Natural killer cell (primary cell): ENCODE measurements around the gene UNK. TPM values are rescaled to one million over a fixed set of nuclear protein-coding genes. Genes with fewer than 3 reads are reported as not detected.

Experiments used
- ATAC-seq, 3 donors: fragments of 150-1000 bp in 2 of 3; fragments of 200-7000 bp in 1 of 3; cut with Tn5 transposase; 1 replicate in 1 of 3; 2 replicates in 2 of 3; pipeline ENCODE4 v1.10.0; 2021; ENCODE audit warnings: mild to moderate bottlenecking in 2 of 3, moderate library complexity in 2 of 3
- DNase-seq, 2 donors: peaks; one replicate each; pipeline versions ENCODE4 v3.0.0 to v3.0.0-alpha.2; 2013 to 2021; ENCODE audit warnings: mixed read lengths in 1 of 2
- H3K27ac ChIP-seq: one replicate; pipeline ENCODE4 v1.5.1; 2013; ENCODE audit warnings: mild to moderate bottlenecking, low read length
- H3K27me3 ChIP-seq: one replicate; pipeline ENCODE4 v1.6.1; 2013; ENCODE audit warnings: low read length; ENCODE audit not compliant: control insufficient read depth, insufficient read depth
- H3K36me3 ChIP-seq: one replicate; pipeline ENCODE4 v1.6.1; 2013; ENCODE audit warnings: low read length; ENCODE audit not compliant: control insufficient read depth, insufficient read depth
- H3K4me1 ChIP-seq: one replicate; pipeline ENCODE4 v1.6.1; 2013; ENCODE audit warnings: low read length; ENCODE audit not compliant: control insufficient read depth, insufficient read depth
- H3K4me3 ChIP-seq: one replicate; pipeline ENCODE4 v1.5.1; 2013; ENCODE audit warnings: low read length
- H3K9me3 ChIP-seq: one replicate; pipeline ENCODE4 v1.6.1; 2013; ENCODE audit warnings: low read length; ENCODE audit not compliant: control insufficient read depth, insufficient read depth
- H3K27ac Mint-ChIP-seq, 2 donors: one replicate each; pipeline ENCODE4 v1.8.0; 2022; ENCODE audit warnings: mild to moderate bottlenecking in 2 of 2, mixed read lengths in 2 of 2, moderate library complexity in 1 of 2
- H3K27me3 Mint-ChIP-seq, 2 donors: one replicate each; pipeline ENCODE4 v1.8.0; 2022; ENCODE audit warnings: low read depth in 2 of 2, mixed read lengths in 2 of 2
- H3K36me3 Mint-ChIP-seq: one replicate; pipeline ENCODE4 v1.8.0; 2022; ENCODE audit warnings: mixed read lengths
- H3K4me1 Mint-ChIP-seq, 2 donors: one replicate each; pipeline ENCODE4 v1.8.0; 2022; ENCODE audit warnings: mixed read lengths in 2 of 2
- H3K4me3 Mint-ChIP-seq: one replicate; pipeline ENCODE4 v1.8.0; 2022; ENCODE audit warnings: mild to moderate bottlenecking, moderate library complexity, mixed read lengths
- H3K9me3 Mint-ChIP-seq, 2 donors: one replicate each; pipeline ENCODE4 v1.8.0; 2022; ENCODE audit warnings: mixed read lengths in 2 of 2
- CTCF ChIP-seq: fragments of 200-600 bp; IDR thresholded peaks from one replicate; pipeline ENCODE4 v1.8.0; 2022; ENCODE audit warnings: antibody characterized with exemption
- WGBS: methylation state at CpG from one replicate; pipeline ENCODE4 v1.1.7; 2013; ENCODE audit warnings: missing lambda C conversion rate; ENCODE audit not compliant: insufficient coverage; 5-methylcytosine and 5-hydroxymethylcytosine counted together
- intact Hi-C: fragments of 100-400 bp; cut with micrococcal nuclease; formaldehyde crosslinking; loops from one replicate; pipeline ENCODE4 v1.14.2; 2022
- total RNA-seq, 4 donors: library from RNA; stranded (reverse); fragments of 120-200 nt in 1 of 4; gene quantifications; one replicate each; pipeline versions ENCODE4 v1.2.3 to v1.2.4, GENCODE V29; 2013 to 2022

UNK gene
- total RNA-seq, 3 donors from 2014 or later (not counting 1 experiment from before 2014, with no cell fraction given) = 44.2 to 51.3 (median 44.5) TPM

GRCh38 chr17:75842963-75843576 is 58.5 kb downstream of the UNK start:
- H3K4me3 ChIP-seq = peak overlapping the region; percentile 84
- no peaks in the 10 kb centered on the region for H3K27me3 Mint-ChIP-seq
- TF ChIP-seq CTCF = no peak
- ATAC-seq (peak in 2 of 3 donors; percentile 22 to 23), DNase-seq (peak in 1 of 2 donors; percentile 64)
- intact Hi-C loops = loop anchor here (5.0 kb wide), 1 partner anchor 66 kb away; a partner anchor contains a TSS
- H3K4me1 ChIP-seq = peaks cover 42% of the 10 kb centered on the region
- peaks cover 55% of the 10 kb centered on the region for H3K36me3 ChIP-seq
- H3K27me3 ChIP-seq = no peaks in the 10 kb centered on the region
- no peaks in the 10 kb centered on the region for H3K9me3 ChIP-seq
- H3K27ac ChIP-seq = peak overlapping the region; percentile 95
- H3K36me3 Mint-ChIP-seq = no peaks in the 10 kb centered on the region
- peak overlapping the region; percentile 93 for H3K4me3 Mint-ChIP-seq
- H3K4me1 Mint-ChIP-seq = peaks cover 5 to 20% of the 10 kb centered on the region in 2 donors
- H3K9me3 Mint-ChIP-seq = no peaks in the 10 kb centered on the region
- H3K27ac Mint-ChIP-seq = peak overlapping the region; percentile 86 to 94
- 16% methylated on average over 19 of the region's 22 CpGs for WGBS

- Mint-ChIP-seq H3K9me3 (no peaks in the 10 kb centered on the region), H3K36me3 (no peaks in the 10 kb centered on the region), H3K4me1 (peaks cover 10 to 27% of the 10 kb centered on the region in 2 donors), H3K4me3 (peak within 1 kb of the TSS; percentile 93), H3K27ac (peak within 1 kb of the TSS; percentile 86 to 94), H3K27me3 (no peaks in the 10 kb centered on the region)
- intact Hi-C loops = loop anchor here (5.0 kb wide), 1 partner anchor 67 kb away; a partner anchor contains a TSS
- ATAC-seq = peak; percentile 70 to 81 (median 70)
- H3K27ac ChIP-seq = peak within 1 kb of the TSS; percentile 95
- peak within 1 kb of the TSS; percentile 84 for H3K4me3 ChIP-seq
- 1% methylated on average over 31 of the region's 35 CpGs for WGBS
- peaks cover 49% of the 10 kb centered on the region for H3K4me1 ChIP-seq
- peaks cover 55% of the 10 kb centered on the region for H3K36me3 ChIP-seq
- TF ChIP-seq CTCF = no peak
- peak; percentile 65 to 79 for DNase-seq
- no peaks in the 10 kb centered on the region for H3K27me3 ChIP-seq
- no peaks in the 10 kb centered on the region for H3K9me3 ChIP-seq
Measured at GRCh38 chr17:75843577-75844529, 59.2 kb downstream of the UNK start, which contains the start of gene UNC13D. TSS of gene UNC13D (minus strand) at chr17:75844404. CDS start at chr17:75844337, 67 bp downstream.

- no peaks in the 10 kb centered on the region for H3K9me3 ChIP-seq
- peak overlapping the region; percentile 95 for H3K27ac ChIP-seq
- peaks cover 59% of the 10 kb centered on the region for H3K36me3 ChIP-seq
- no peaks in the 10 kb centered on the region for H3K27me3 ChIP-seq
- H3K27me3 Mint-ChIP-seq = no peaks in the 10 kb centered on the region
- TF ChIP-seq CTCF = no peak
- peak; percentile 6 to 15 (median 15) for ATAC-seq
- peaks cover 50% of the 10 kb centered on the region for H3K4me1 ChIP-seq
- WGBS = 10% methylated on average over 14 of the region's 14 CpGs
- DNase-seq = peak in 1 of 2 donors; percentile 33
- H3K36me3 Mint-ChIP-seq = no peaks in the 10 kb centered on the region
- peaks cover 10 to 28% of the 10 kb centered on the region in 2 donors for H3K4me1 Mint-ChIP-seq
- intact Hi-C loops = loop anchor here (5.0 kb wide), 1 partner anchor 67 kb away; a partner anchor contains a TSS
- H3K9me3 Mint-ChIP-seq = no peaks in the 10 kb centered on the region
- H3K4me3 ChIP-seq = peak overlapping the region; percentile 84
- peak overlapping the region; percentile 86 to 94 for H3K27ac Mint-ChIP-seq
- H3K4me3 Mint-ChIP-seq = peak overlapping the region; percentile 93
Measured at GRCh38 chr17:75844530-75845057, 60.0 kb downstream of the UNK start.
